GM21825 (cell line): ENCODE measurements around the gene NEK7.
"Not testable (repeated sequence)": the region's sequence is repeated elsewhere in the genome, so short reads cannot be mapped to it uniquely, and the experiment has no call there.

Experiments
- ATAC-seq: cut with Tn5 transposase; IDR thresholded peaks from one replicate; pipeline ENCODE4 v1.9.1; 2021; ENCODE audit warnings: mild to moderate bottlenecking, moderate library complexity; ENCODE audit not compliant: unreplicated experiment

NEK7 gene

GRCh38 chr1:198199105-198199504 is 42.3 kb downstream of the NEK7 start:
- ATAC-seq: peak; percentile 48

- peak; percentile 88 for ATAC-seq
Measured at GRCh38 chr1:198201956-198202784, 45.4 kb downstream of the NEK7 start.

- ATAC-seq: no peak
Measured at GRCh38 chr1:198203434-198203833, 46.6 kb downstream of the NEK7 start.

- ATAC-seq: no peak
Measured at GRCh38 chr1:198205016-198205684, 48.4 kb downstream of the NEK7 start.

GRCh38 chr1:198206292-198206691 is 49.5 kb downstream of the NEK7 start:
- no peak for ATAC-seq

GRCh38 chr1:198211696-198212095 is 54.9 kb downstream of the NEK7 start:
- no peak for ATAC-seq

- ATAC-seq: no peak
Measured at GRCh38 chr1:198212126-198212525, 55.3 kb downstream of the NEK7 start.

GRCh38 chr1:198212675-198213074 is 55.9 kb downstream of the NEK7 start:
- ATAC-seq: no peak

- no peak for ATAC-seq
Measured at GRCh38 chr1:198214924-198215323, 58.1 kb downstream of the NEK7 start.

- ATAC-seq: no peak
Measured at GRCh38 chr1:198220428-198220827, 63.6 kb downstream of the NEK7 start.

GRCh38 chr1:198227010-198227409 is 70.2 kb downstream of the NEK7 start:
- not testable (repeated sequence) for ATAC-seq

- ATAC-seq: not testable (repeated sequence)
Measured at GRCh38 chr1:198227454-198227853, 70.7 kb downstream of the NEK7 start.

- ATAC-seq: no peak
Measured at GRCh38 chr1:198228925-198229324, 72.1 kb downstream of the NEK7 start.

- no peak for ATAC-seq
Measured at GRCh38 chr1:198231779-198232178, 75.0 kb downstream of the NEK7 start.

- no peak for ATAC-seq
Measured at GRCh38 chr1:198232378-198232777, 75.6 kb downstream of the NEK7 start.

- no peak for ATAC-seq
Measured at GRCh38 chr1:198232940-198233675, 76.3 kb downstream of the NEK7 start.

- no peak for ATAC-seq
Measured at GRCh38 chr1:198234520-198235251, 77.9 kb downstream of the NEK7 start.

- ATAC-seq: no peak
Measured at GRCh38 chr1:198238121-198238520, 81.3 kb downstream of the NEK7 start.

GRCh38 chr1:198241553-198241952 is 84.8 kb downstream of the NEK7 start:
- no peak for ATAC-seq

- no peak for ATAC-seq
Measured at GRCh38 chr1:198244772-198245171, 88.0 kb downstream of the NEK7 start.

- no peak for ATAC-seq
Measured at GRCh38 chr1:198245379-198245778, 88.6 kb downstream of the NEK7 start.
